MCF 10A (cell line): ENCODE measurements around the gene PGM1. TPM values are rescaled to one million over a fixed set of nuclear protein-coding genes. Genes with fewer than 3 reads are reported as not detected.

Source experiments
- BruUV-seq: library from RNA; stranded (reverse); fragments of 400-500 nt; replicated peaks from 2 replicates; lab custom pipeline; 2021; lab: Mats Ljungman, UMichigan
- CTCF ChIA-PET: fragments of 300-600 bp; sonication (Branson Sonifier 250); formaldehyde crosslinking; extraction: SDS; loops from one replicate; lab custom pipeline; 2021; ENCODE audit warnings: antibody characterized with exemption, inconsistent platforms; lab: Yijun Ruan, JAX
- POLR2A ChIA-PET: fragments of 300-600, 350-650 bp; sonication (Branson Sonifier 250); formaldehyde crosslinking; extraction: SDS; loops from one replicate; lab custom pipeline; 2020; ENCODE audit warnings: antibody characterized with exemption, inconsistent platforms; lab: Yijun Ruan, JAX
- DNase-seq: peaks from one replicate; pipeline ENCODE4 v3.0.0-alpha.2; 2018; ENCODE audit not compliant: unreplicated experiment
- H3K27ac Mint-ChIP-seq: one replicate; pipeline ENCODE4 v1.8.0; 2022; ENCODE audit warnings: mild to moderate bottlenecking, low read depth, mixed read lengths; ENCODE audit not compliant: unreplicated experiment
- H3K27me3 Mint-ChIP-seq: one replicate; pipeline ENCODE4 v1.8.0; 2022; ENCODE audit warnings: mixed read lengths; ENCODE audit not compliant: insufficient read depth, unreplicated experiment
- H3K36me3 Mint-ChIP-seq: one replicate; pipeline ENCODE4 v1.8.0; 2022; ENCODE audit warnings: mild to moderate bottlenecking, moderate library complexity, mixed read lengths; ENCODE audit not compliant: insufficient read depth, unreplicated experiment
- H3K4me1 Mint-ChIP-seq: one replicate; pipeline ENCODE4 v1.8.0; 2022; ENCODE audit warnings: mixed read lengths; ENCODE audit not compliant: insufficient read depth, unreplicated experiment
- H3K4me3 Mint-ChIP-seq: one replicate; pipeline ENCODE4 v1.8.0; 2022; ENCODE audit warnings: mild to moderate bottlenecking, moderate library complexity, mixed read lengths; ENCODE audit not compliant: unreplicated experiment
- H3K9me3 Mint-ChIP-seq: one replicate; pipeline ENCODE4 v1.8.0; 2022; ENCODE audit warnings: mixed read lengths; ENCODE audit not compliant: unreplicated experiment
- CTCF ChIP-seq: fragments of 200-600 bp; IDR thresholded peaks from one replicate; pipeline ENCODE4 v1.8.0; 2022; ENCODE audit warnings: antibody characterized with exemption, mild to moderate bottlenecking; ENCODE audit not compliant: unreplicated experiment
- intact Hi-C: fragments of 100-400 bp; cut with micrococcal nuclease; formaldehyde crosslinking; loops from 2 replicates; pipeline ENCODE4 v1.14.1; 2022
- total RNA-seq: library from RNA; stranded (reverse); gene quantifications from 2 replicates; pipeline ENCODE4 v1.2.3, GENCODE V29; 2022

Gene PGM1
- total RNA-seq, 1 experiment from 2014 or later: 60.2 TPM

DNA sequence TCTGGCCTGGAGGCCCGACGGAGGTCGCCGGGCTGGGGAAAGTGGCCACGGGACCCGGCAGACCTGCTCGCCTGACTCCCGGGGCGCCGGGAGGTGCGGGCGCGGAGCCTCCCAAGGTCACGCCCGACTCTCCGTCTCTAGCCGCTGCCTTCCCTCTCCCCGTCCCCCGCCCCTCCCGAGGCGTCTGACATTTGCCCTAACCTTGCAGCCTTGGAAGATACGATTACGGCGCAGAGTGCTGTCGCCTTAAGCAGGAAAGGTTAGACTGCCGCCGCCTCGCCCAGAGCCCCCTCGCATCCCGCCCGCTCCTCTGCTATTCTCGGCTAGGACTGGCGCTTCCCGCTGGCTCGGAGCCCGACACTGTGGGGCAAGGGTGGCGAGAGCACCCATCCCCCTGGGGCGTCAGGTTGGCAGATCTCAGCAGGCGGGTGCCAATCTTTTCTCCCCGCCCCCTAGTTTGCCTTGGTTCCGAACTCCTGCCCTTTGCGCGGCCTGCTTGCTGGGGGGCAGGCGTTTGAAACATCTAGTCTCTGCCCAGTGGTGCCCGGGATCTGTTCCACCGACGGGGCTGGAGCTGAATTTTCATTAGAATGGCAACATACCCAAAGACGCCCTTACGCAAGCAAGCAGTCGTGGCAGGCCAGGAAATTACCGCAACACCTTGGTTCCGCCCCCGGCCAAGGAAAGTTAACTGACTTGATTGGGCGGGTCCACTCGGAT, 835 bp downstream of the PGM1 start:
- CTCF ChIA-PET: interaction anchor here (0.7 to 1.5 kb wide), 5 partner anchors 14 to 121 kb away, joined by 3 to 6 read pairs (median 5); no protein-coding TSS in a partner anchor
- H3K9me3 Mint-ChIP-seq: no peaks in the 10 kb centered on the region
- DNase-seq: peak; percentile 97
- H3K36me3 Mint-ChIP-seq: peaks cover 16% of the 10 kb centered on the region
- H3K27ac Mint-ChIP-seq: peak overlapping the region; percentile 92
- peak overlapping the region; percentile 96 for H3K4me3 Mint-ChIP-seq
- intact Hi-C loops: loop anchor here (2.0 kb wide), 1 partner anchor 69 kb away; no protein-coding TSS in a partner anchor
- no peaks in the 10 kb centered on the region for H3K27me3 Mint-ChIP-seq
- POLR2A ChIA-PET: interaction anchor here (0.6 to 3.4 kb wide), 18 partner anchors 9 to 669 kb away, joined by 3 to 17 read pairs (median 4); partner anchors contain the start of gene EFCAB7
- H3K4me1 Mint-ChIP-seq: peaks cover 23% of the 10 kb centered on the region
- BruUV-seq: no TSS peak
- no peak for TF ChIP-seq CTCF

- H3K4me1 Mint-ChIP-seq: peaks cover 28% of the 10 kb centered on the region
- intact Hi-C loops: loop anchor here (2.0 kb wide), 1 partner anchor 67 kb away; no protein-coding TSS in a partner anchor
- H3K9me3 Mint-ChIP-seq: no peaks in the 10 kb centered on the region
- no peaks in the 10 kb centered on the region for H3K27me3 Mint-ChIP-seq
- POLR2A ChIA-PET: interaction anchor here (1.2 to 3.4 kb wide), 2 partner anchors 14 to 15 kb away, joined by 3 to 17 read pairs; no protein-coding TSS in a partner anchor
- TF ChIP-seq CTCF: no peak
- DNase-seq: no peak
- peaks cover 16% of the 10 kb centered on the region for H3K36me3 Mint-ChIP-seq
- CTCF ChIA-PET: interaction anchor here (0.7 to 1.5 kb wide), 3 partner anchors 20 to 971 kb away, joined by 3 to 6 read pairs (median 3); no protein-coding TSS in a partner anchor
- no peak overlapping the region for H3K27ac Mint-ChIP-seq
- BruUV-seq: no TSS peak
- H3K4me3 Mint-ChIP-seq: no peak overlapping the region
Measured at GRCh38 chr1:63595435-63595834, 2.2 kb downstream of the PGM1 start.

DNA sequence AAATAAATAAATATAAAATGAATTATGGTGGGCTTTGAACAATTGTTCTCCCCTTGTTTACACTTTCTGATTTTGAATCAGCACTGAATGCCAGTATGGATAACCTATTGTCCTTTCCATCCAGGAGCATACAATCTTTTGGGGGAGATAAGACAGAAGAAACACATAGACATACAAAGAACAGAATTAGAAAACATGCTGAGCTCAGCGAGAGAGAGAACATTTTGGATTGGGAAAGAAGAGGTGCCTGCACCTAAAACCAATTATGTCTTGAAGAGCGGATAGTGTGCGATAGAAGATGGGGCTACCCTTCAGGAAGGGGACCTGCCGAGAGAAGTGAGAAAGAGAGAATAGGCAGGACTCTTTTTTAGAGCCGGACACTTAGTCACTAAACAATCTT, 6.6 kb downstream of the PGM1 start:
- no peak for TF ChIP-seq CTCF
- H3K36me3 Mint-ChIP-seq: peaks cover 10% of the 10 kb centered on the region
- CTCF ChIA-PET: no interaction called here
- H3K27ac Mint-ChIP-seq: no peak overlapping the region
- H3K9me3 Mint-ChIP-seq: no peaks in the 10 kb centered on the region
- H3K4me3 Mint-ChIP-seq: no peak overlapping the region
- H3K27me3 Mint-ChIP-seq: no peaks in the 10 kb centered on the region
- peaks cover 15% of the 10 kb centered on the region for H3K4me1 Mint-ChIP-seq
- DNase-seq: no peak
- POLR2A ChIA-PET: no interaction called here
- intact Hi-C loops: no loop called here
- BruUV-seq: no TSS peak

DNA sequence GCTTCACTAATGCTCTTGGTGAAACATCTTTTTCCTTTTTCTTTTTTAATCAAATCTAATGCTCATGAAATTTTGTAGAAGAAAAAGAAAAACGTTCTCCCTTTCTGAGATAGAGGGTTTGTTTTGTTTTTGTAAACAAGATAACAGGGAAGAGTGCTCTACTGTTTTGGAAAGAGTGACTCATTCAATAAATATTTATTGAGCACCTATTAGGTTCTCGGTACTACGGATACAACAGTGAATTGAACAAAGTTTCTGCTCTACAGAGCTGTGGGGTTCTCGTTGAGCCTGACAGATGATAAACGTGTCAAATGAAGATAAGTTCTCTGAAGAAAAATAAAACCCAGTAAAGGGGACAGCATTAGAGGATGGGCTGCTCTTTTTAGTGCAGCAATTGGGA, 7.0 kb downstream of the PGM1 start:
- Mint-ChIP-seq H3K36me3 (peaks cover 10% of the 10 kb centered on the region), H3K27me3 (no peaks in the 10 kb centered on the region), H3K4me3 (no peak overlapping the region), H3K4me1 (peaks cover 15% of the 10 kb centered on the region), H3K27ac (no peak overlapping the region), H3K9me3 (no peaks in the 10 kb centered on the region)
- CTCF ChIA-PET: no interaction called here
- TF ChIP-seq CTCF: no peak
- intact Hi-C loops: no loop called here
- BruUV-seq: no TSS peak
- DNase-seq: no peak
- POLR2A ChIA-PET: no interaction called here
